ENCODE results near the gene PALLD. TPM values are rescaled to one million over a fixed set of nuclear protein-coding genes. Genes with fewer than 3 reads are reported as not detected.

The PALLD gene
- total RNA-seq, 4 donors from 2014 or later: 60.2 to 437 (median 118) TPM

- no peaks in the 10 kb centered on the region for H3K9me3 ChIP-seq
- WGBS, 2 donors: 96% methylated on average over 1 of the region's 1 CpG
- H3K4me3 ChIP-seq: no peak overlapping the region
- no peak for DNase-seq
- TF ChIP-seq CTCF (IDR thresholded peaks at IDR 0.05): no peak
- TF ChIP-seq POLR2A (IDR thresholded peaks at IDR 0.05): no peak
- no peak overlapping the region for H3K27ac ChIP-seq
- no peaks in the 10 kb centered on the region for H3K27me3 ChIP-seq
- no peaks in the 10 kb centered on the region for H3K4me1 ChIP-seq
- H3K36me3 ChIP-seq: no peaks in the 10 kb centered on the region
- intact Hi-C loops (cut with DNase I): no loop called here
Measured at GRCh38 chr4:168683595-168683994, 186.7 kb downstream of the PALLD start.

- intact Hi-C loops (cut with DNase I): no loop called here
- no peak overlapping the region for H3K27ac ChIP-seq
- no peak for DNase-seq
- no peaks in the 10 kb centered on the region for H3K9me3 ChIP-seq
- H3K27me3 ChIP-seq: no peaks in the 10 kb centered on the region
- H3K4me3 ChIP-seq: no peak overlapping the region
- no peaks in the 10 kb centered on the region for H3K36me3 ChIP-seq
- TF ChIP-seq POLR2A (IDR thresholded peaks at IDR 0.05) (no peak), CTCF (IDR thresholded peaks at IDR 0.05) (no peak)
- H3K4me1 ChIP-seq: no peaks in the 10 kb centered on the region
- WGBS, 2 donors: 75 to 76% methylated on average over 8 of the region's 8 CpGs
Measured at GRCh38 chr4:168685136-168685809, 188.4 kb downstream of the PALLD start.

- 71 to 76% methylated on average over 3 of the region's 3 CpGs for WGBS, 2 donors
- Histone ChIP-seq H3K9me3 (no peaks in the 10 kb centered on the region), H3K27ac (no peak overlapping the region), H3K4me3 (no peak overlapping the region), H3K4me1 (peaks cover 0 to 6% (median 0%) of the 10 kb centered on the region in 3 donors), H3K36me3 (no peaks in the 10 kb centered on the region), H3K27me3 (no peaks in the 10 kb centered on the region)
- TF ChIP-seq POLR2A (IDR thresholded peaks at IDR 0.05) (no peak), CTCF (IDR thresholded peaks at IDR 0.05) (no peak)
- intact Hi-C loops (cut with DNase I): no loop called here
- no peak for DNase-seq
Measured at GRCh38 chr4:168688584-168688983, 191.7 kb downstream of the PALLD start.

- no peak for DNase-seq
- TF ChIP-seq CTCF (IDR thresholded peaks at IDR 0.05) (no peak), POLR2A (IDR thresholded peaks at IDR 0.05) (no peak)
- no peaks in the 10 kb centered on the region for H3K36me3 ChIP-seq
- intact Hi-C loops (cut with DNase I): no loop called here
- 89 to 94% methylated on average over 1 of the region's 1 CpG for WGBS, 2 donors
- no peak overlapping the region for H3K4me3 ChIP-seq
- H3K9me3 ChIP-seq: no peaks in the 10 kb centered on the region
- H3K4me1 ChIP-seq: peaks cover 0 to 18% (median 0%) of the 10 kb centered on the region in 3 donors
- no peak overlapping the region for H3K27ac ChIP-seq
- H3K27me3 ChIP-seq: no peaks in the 10 kb centered on the region
Measured at GRCh38 chr4:168689791-168690190, 192.9 kb downstream of the PALLD start.

- intact Hi-C loops (cut with DNase I): no loop called here
- WGBS, 2 donors: 41 to 65% methylated on average over 2 of the region's 2 CpGs
- Histone ChIP-seq H3K27ac (no peak overlapping the region), H3K36me3 (no peaks in the 10 kb centered on the region), H3K4me3 (no peak overlapping the region), H3K27me3 (no peaks in the 10 kb centered on the region), H3K9me3 (no peaks in the 10 kb centered on the region), H3K4me1 (peaks cover 0 to 22% (median 0%) of the 10 kb centered on the region in 3 donors)
- DNase-seq: no peak
- TF ChIP-seq CTCF (IDR thresholded peaks at IDR 0.05) (no peak), POLR2A (IDR thresholded peaks at IDR 0.05) (no peak)
Measured at GRCh38 chr4:168690199-168690598, 193.3 kb downstream of the PALLD start.

Measured in esophagus squamous epithelium (tissue), 5 donors.